DND-41 (cell line): Measurements from ENCODE around the gene SART3.

ENCODE experiments used
- ATAC-seq: fragments of 200-7000 bp; cut with Tn5 transposase; 3 replicates; pipeline ENCODE4 v1.9.1; 2021; ENCODE audit warnings: low read depth; ENCODE audit not compliant: insufficient read depth
- DNase-seq: peaks from one replicate; pipeline ENCODE4 v3.0.0-alpha.2; 2020
- H2AFZ ChIP-seq: 2 replicates; pipeline ENCODE4 v1.6.0; 2012; ENCODE audit warnings: low read depth, low read length
- H3K27ac ChIP-seq: 2 replicates; pipeline ENCODE4 v1.5.1; 2012; ENCODE audit warnings: low read length, inconsistent platforms
- H3K27me3 ChIP-seq: fragments of 200-600 bp; sonication (generic); 2 replicates; pipeline ENCODE4 v1.6.0; 2012; ENCODE audit warnings: low read length, mild to moderate bottlenecking, inconsistent platforms; ENCODE audit not compliant: insufficient read depth, poor library complexity
- H3K36me3 ChIP-seq: 2 replicates; pipeline ENCODE4 v1.5.1; 2012; ENCODE audit warnings: low read length, inconsistent platforms; ENCODE audit not compliant: insufficient read depth
- H3K4me1 ChIP-seq: 2 replicates; pipeline ENCODE4 v1.5.1; 2012; ENCODE audit warnings: mild to moderate bottlenecking, low read length; ENCODE audit not compliant: insufficient read depth
- H3K4me2 ChIP-seq: 2 replicates; pipeline ENCODE4 v1.6.0; 2012; ENCODE audit warnings: mild to moderate bottlenecking, moderate library complexity, low read length, inconsistent platforms; ENCODE audit not compliant: insufficient read depth
- H3K4me3 ChIP-seq, 2 experiments: fragments of 200-600 bp in 1 of 2; shearing (Covaris generic) in 1 of 2; 2 replicates each; pipeline ENCODE4 v1.5.1; 2012 to 2016; ENCODE audit warnings: inconsistent platforms in 2 of 2, low read length in 2 of 2, mild to moderate bottlenecking in 2 of 2, low read depth in 1 of 2, moderate library complexity in 1 of 2
- H3K79me2 ChIP-seq: 2 replicates; pipeline ENCODE4 v1.6.0; 2012; ENCODE audit warnings: low read length, inconsistent platforms; ENCODE audit not compliant: insufficient read depth
- H3K9ac ChIP-seq: 2 replicates; pipeline ENCODE4 v1.6.0; 2012; ENCODE audit warnings: low read depth, mild to moderate bottlenecking, inconsistent platforms, low read length, moderate library complexity
- H3K9me3 ChIP-seq: 2 replicates; pipeline ENCODE4 v1.5.1; 2012; ENCODE audit warnings: low read length, moderate library complexity, mild to moderate bottlenecking, inconsistent platforms; ENCODE audit not compliant: insufficient read depth, severe bottlenecking
- H4K20me1 ChIP-seq: 2 replicates; pipeline ENCODE4 v1.6.0; 2012; ENCODE audit warnings: low read length; ENCODE audit not compliant: insufficient read depth
- EZH2 ChIP-seq: IDR thresholded peaks from 3 replicates; pipeline ENCODE4 v1.6.1; 2012; ENCODE audit warnings: borderline replicate concordance, low read depth, mild to moderate bottlenecking, moderate library complexity, low read length, inconsistent platforms; ENCODE audit not compliant: severe bottlenecking
- TF ChIP-seq, protein P1 (sequence below): IDR thresholded peaks from 2 replicates; pipeline ENCODE4 v1.5.1; 2012; ENCODE audit warnings: borderline replicate concordance, low read length, moderate library complexity, mild to moderate bottlenecking; ENCODE audit not compliant: poor library complexity, severe bottlenecking; ENCODE audit errors: extremely low read depth

The SART3 gene

DNA sequence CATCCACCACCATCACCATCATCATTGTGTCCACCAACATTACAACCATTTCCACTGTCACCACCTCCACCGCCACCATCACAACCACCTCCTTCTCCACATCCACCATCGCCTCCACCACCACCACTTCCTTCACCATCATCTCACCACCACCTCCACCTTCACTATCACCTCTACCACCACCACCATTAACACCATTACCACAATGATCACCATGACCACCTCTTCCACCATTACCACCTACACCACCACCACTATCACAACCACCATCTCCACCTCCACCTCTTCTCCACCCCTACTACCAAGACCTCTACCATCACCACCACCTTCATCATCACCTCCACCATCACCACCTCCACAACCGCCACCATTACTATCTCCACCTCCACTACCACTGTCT is 17.8 kb upstream of the SART3 start:
- Histone ChIP-seq H3K9me3 (no peaks in the 10 kb centered on the region), H3K4me2 (no peak overlapping the region), H4K20me1 (no peaks in the 10 kb centered on the region), H3K27ac (no peak overlapping the region), H3K4me1 (no peaks in the 10 kb centered on the region), H3K27me3 (no peaks in the 10 kb centered on the region), H3K4me3 (no peak overlapping the region), H3K79me2 (no peaks in the 10 kb centered on the region), H2AFZ (no peak overlapping the region), H3K36me3 (no peaks in the 10 kb centered on the region), H3K9ac (no peak overlapping the region)
- DNase-seq (no peak), ATAC-seq (no peak)
- TF ChIP-seq, protein P1, sequence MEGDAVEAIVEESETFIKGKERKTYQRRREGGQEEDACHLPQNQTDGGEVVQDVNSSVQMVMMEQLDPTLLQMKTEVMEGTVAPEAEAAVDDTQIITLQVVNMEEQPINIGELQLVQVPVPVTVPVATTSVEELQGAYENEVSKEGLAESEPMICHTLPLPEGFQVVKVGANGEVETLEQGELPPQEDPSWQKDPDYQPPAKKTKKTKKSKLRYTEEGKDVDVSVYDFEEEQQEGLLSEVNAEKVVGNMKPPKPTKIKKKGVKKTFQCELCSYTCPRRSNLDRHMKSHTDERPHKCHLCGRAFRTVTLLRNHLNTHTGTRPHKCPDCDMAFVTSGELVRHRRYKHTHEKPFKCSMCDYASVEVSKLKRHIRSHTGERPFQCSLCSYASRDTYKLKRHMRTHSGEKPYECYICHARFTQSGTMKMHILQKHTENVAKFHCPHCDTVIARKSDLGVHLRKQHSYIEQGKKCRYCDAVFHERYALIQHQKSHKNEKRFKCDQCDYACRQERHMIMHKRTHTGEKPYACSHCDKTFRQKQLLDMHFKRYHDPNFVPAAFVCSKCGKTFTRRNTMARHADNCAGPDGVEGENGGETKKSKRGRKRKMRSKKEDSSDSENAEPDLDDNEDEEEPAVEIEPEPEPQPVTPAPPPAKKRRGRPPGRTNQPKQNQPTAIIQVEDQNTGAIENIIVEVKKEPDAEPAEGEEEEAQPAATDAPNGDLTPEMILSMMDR: no peak
- no peak for TF ChIP-seq EZH2

DNA sequence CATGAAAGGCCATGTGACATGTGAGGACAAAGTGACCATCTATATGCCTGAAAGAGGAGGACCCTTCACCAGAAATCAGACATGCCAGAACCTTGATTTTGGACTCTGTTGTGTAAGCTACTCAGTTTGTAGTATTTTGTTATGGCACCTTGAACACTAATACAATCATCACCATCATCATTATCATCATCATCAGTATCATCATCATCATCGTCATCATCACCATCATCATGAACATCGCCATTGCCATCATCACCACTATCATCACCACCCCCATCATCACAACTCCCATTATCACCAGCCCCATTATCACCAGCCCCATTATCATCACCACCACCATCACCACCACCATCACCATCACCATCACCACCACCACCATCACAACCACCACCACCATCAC is 17.3 kb upstream of the SART3 start:
- Histone ChIP-seq H3K9ac (no peak overlapping the region), H3K79me2 (no peaks in the 10 kb centered on the region), H4K20me1 (no peaks in the 10 kb centered on the region), H3K36me3 (no peaks in the 10 kb centered on the region), H3K27ac (no peak overlapping the region), H3K4me3 (no peak overlapping the region), H3K4me1 (no peaks in the 10 kb centered on the region), H3K9me3 (no peaks in the 10 kb centered on the region), H2AFZ (no peak overlapping the region), H3K4me2 (no peak overlapping the region), H3K27me3 (no peaks in the 10 kb centered on the region)
- ATAC-seq: no peak
- DNase-seq: no peak
- TF ChIP-seq EZH2: no peak
- TF ChIP-seq, protein P1: no peak

DNA sequence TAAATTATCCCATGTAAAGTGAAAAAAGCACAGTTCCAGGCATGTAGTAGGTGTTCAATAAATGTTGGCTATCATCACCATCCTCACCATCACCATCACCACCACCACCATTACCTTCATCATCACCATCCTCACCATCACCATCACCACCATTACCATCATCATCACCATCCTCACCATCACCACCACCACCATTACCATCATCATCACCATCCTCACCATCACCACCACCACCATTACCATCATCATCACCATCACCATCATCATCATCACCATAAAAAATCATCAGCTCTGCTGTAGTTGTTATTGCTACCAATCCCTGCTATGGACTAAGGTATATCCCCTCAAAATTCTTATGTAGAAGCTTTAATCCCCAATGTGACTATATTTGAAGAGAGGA is 16.5 kb upstream of the SART3 start:
- no peaks in the 10 kb centered on the region for H3K36me3 ChIP-seq
- TF ChIP-seq EZH2: no peak
- TF ChIP-seq, protein P1: no peak
- H3K27me3 ChIP-seq: no peaks in the 10 kb centered on the region
- no peaks in the 10 kb centered on the region for H4K20me1 ChIP-seq
- no peak overlapping the region for H3K9ac ChIP-seq
- H3K4me1 ChIP-seq: no peaks in the 10 kb centered on the region
- H3K9me3 ChIP-seq: no peaks in the 10 kb centered on the region
- H2AFZ ChIP-seq: no peak overlapping the region
- ATAC-seq (no peak), DNase-seq (no peak)
- no peak overlapping the region for H3K27ac ChIP-seq
- no peak overlapping the region for H3K4me2 ChIP-seq
- H3K79me2 ChIP-seq: no peaks in the 10 kb centered on the region
- H3K4me3 ChIP-seq: no peak overlapping the region

DNA sequence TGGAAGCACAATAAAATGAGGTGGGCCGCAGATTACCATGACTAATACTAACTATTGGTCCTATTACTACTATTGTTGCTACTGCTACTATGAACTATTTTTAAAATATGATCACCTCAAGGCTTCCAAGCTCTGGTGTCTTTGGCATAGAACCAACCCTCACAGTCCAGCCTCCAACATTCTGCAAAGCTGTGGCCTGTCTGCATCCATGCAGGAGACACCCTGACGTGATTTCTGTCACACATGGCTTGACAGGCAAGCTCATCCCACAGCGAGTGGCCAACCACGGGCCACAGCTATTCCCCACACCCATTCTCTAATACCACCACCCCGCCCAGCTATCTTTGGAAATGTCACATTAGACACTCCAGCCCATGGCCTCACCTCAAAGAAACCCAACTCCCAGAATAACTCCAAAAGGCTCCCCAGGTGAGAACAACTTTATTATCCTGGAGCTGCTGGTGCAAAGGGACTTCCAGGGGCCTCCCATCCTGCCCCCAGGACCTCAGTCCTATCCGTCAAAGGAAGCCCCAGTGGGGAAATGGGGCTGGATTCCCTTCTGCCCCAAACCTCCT is 15.8 kb upstream of the SART3 start:
- Histone ChIP-seq H3K9me3 (no peaks in the 10 kb centered on the region), H3K9ac (no peak overlapping the region), H3K27ac (no peak overlapping the region), H2AFZ (no peak overlapping the region), H3K79me2 (no peaks in the 10 kb centered on the region), H4K20me1 (no peaks in the 10 kb centered on the region), H3K36me3 (no peaks in the 10 kb centered on the region), H3K4me1 (no peaks in the 10 kb centered on the region), H3K4me2 (no peak overlapping the region), H3K27me3 (no peaks in the 10 kb centered on the region), H3K4me3 (no peak overlapping the region)
- TF ChIP-seq EZH2: no peak
- TF ChIP-seq, protein P1: no peak
- DNase-seq: no peak
- no peak for ATAC-seq
